ENCODE results near the gene TSPYL2.

Gene TSPYL2

DNA sequence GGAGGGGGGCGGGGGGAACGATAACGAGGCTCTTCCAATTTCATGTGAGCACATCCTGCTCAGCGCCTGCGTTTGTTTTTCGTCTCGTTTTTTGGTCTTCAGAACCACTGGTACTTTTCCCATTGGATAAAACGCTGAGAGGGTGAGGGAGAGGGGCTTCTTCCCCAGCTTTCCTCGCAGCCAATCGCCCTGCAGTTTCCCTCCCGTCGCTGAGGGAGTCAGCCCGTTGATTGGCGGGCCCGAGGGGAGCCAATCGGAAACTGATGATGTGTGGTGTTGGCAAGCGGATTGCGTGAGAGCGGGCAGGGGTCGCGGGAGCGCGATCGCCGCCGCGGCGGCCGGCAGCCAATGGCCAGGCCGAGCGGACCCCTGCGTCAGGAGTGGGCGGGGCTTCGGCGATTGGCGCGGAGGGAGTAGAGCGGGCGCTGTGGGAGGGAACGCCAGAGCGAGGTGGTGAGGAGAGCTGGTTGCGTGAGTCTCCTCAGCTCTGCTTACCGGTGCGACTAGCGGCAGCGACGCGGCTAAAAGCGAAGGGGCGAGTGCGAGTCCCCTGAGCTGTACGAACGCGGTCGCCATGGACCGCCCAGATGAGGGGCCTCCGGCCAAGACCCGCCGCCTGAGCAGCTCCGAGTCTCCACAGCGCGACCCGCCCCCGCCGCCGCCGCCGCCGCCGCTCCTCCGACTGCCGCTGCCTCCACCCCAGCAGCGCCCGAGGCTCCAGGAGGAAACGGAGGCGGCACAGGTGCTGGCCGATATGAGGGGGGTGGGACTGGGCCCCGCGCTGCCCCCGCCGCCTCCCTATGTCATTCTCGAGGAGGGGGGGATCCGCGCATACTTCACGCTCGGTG is at the start of gene TSPYL2:
Gene TSPYL2, plus strand, starts transcription at position 443 of the 848 bp plus-strand sequence. Its CDS starts 132 bp downstream, at position 575.
- in situ Hi-C loops (cut with MboI; ENCODE audit: low sequenced_read_pairs), result no loop called here

DNA sequence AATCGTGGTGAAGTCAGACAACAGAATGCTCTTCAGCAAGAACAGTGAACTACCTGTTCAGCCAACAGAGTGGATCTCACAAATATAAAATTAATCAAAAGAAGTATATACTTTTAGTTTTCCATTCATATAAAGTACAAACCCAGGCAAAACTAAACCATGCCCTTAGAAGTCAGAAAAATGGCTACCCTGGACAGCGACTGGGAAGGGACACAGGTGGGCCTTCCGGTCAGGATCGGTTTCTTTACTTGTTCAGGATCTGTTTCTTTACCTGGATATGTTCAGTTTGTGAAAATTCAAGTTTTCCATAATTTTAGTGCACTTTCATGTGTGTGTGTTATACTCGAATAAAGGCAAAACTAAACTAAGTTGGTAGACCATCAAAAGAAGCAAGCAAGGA is 46.0 kb upstream of the TSPYL2 start:
- in situ Hi-C loops (cut with MboI; ENCODE audit: low sequenced_read_pairs), result no loop called here

DNA sequence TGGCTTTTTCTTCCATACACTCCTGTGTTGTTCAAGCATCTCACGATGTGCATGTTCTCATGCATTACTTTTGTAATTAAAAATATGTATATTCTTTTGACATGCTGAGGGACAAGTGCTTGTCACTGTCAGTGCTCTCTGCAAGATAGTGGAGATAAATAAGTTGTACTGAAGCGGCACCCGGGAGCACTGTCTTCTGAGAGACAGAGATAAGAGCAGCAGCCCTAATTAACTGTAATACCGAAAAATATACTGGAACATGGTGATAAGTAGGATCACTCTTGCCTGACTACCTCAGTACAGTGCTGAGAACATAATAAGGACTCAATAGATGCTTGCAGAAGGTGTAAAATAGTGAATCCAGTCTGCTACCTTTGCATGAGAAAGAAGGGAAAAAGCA is 42.9 kb upstream of the TSPYL2 start:
- in situ Hi-C loops (cut with MboI; ENCODE audit: low sequenced_read_pairs), result no loop called here

DNA sequence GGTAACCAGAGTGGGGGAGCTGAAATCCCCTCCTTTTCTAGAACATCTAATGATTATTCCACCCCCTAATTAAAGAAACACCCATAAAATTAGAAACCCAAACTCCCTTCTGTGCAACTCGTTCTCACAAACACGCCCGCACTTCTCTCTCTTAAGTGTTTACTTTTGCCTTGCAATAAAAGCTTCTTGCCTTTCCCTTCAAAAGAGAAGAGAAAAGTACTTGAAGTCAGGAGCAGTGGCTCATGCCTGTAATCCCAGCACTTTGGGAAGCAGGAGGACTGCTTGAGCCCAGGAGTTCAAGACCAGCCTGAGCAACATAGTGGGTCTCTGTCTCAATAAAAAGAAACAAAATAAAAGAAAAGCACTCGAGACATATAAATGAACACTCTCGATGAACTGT is 37.2 kb upstream of the TSPYL2 start:
- in situ Hi-C loops (cut with MboI; ENCODE audit: low sequenced_read_pairs), result no loop called here

DNA sequence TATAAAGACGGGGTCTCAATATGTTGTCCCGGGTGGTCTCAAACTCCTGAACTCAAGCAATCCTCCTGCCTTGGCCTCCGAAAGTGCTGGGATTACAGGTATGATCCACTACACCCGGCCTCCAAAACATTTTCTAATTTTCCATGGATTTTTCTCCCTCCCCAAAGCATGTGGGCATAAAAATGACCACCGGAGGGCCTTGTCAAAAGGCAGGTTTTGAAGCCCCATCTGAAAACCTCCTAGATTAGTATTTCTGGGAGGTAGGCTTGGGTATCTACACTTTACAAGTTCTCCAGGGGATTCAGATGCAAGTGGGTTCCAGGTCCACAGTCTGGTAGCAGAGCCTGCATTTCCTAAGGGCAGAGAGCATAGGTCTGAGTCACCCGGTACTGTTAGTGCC is 34.9 kb upstream of the TSPYL2 start:
- in situ Hi-C loops (cut with MboI; ENCODE audit: low sequenced_read_pairs), result no loop called here

- in situ Hi-C loops (cut with MboI; ENCODE audit: low sequenced_read_pairs), result no loop called here
Measured at GRCh38 chrX:53048169-53049126, 33.7 kb upstream of the TSPYL2 start, which contains the start of gene GPR173. Gene GPR173, plus strand, starts transcription at chrX:53048789. Its CDS starts 27,833 bp downstream, at chrX:53076622.

GRCh38 chrX:53049127-53049517 is 33.0 kb upstream of the TSPYL2 start:
- in situ Hi-C loops (cut with MboI; ENCODE audit: low sequenced_read_pairs), result no loop called here

DNA sequence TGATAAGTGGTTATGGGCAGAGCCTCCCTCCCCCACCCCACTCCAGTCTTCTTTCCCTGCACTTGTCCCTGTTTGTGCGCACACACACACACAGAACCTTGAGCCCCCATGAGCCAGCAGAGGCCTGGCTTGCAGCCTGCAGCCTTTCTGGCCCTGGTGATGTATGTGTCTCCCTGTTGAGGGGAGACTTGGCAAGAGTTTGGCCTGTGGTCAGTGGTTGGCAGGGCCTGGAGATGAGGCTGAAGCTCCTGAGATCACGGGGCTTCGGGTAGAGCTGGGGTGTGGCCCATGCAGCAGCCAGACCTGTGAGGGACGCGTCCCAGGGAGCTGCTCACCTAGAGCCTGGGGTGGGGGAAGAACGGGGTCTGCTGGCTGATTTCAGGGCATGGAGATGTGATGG is 31.3 kb upstream of the TSPYL2 start:
- in situ Hi-C loops (cut with MboI; ENCODE audit: low sequenced_read_pairs), result no loop called here

DNA sequence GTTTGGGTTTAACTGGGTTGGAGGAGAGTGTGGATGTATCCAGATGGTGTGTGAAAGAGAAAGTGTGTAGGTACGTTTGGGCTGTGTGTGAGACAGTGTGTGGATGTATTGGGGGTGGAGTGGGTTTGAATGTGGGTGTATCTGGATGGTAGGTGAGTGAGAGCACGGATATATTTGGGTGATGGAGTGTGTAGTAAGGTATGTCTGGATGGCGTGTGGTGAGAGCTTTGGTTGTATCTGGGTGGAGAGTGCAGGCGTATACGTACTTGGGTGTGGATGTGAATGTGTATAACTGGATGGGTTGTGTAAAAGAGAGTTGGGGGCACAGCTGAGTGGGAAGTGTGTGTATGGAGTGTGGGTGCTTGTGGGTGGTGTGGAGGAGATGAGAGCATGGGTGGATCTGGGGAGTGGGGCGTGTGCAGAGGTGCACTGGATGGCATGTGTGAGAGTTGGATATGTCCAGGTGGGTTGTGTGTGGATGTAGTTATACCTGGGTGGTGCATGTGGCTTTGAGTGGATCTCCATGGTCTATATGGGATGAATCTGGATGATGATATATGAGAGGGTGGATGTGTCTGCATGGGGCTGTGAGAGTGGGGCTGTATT is 26.8 kb upstream of the TSPYL2 start:
- in situ Hi-C loops (cut with MboI; ENCODE audit: low sequenced_read_pairs), result no loop called here

DNA sequence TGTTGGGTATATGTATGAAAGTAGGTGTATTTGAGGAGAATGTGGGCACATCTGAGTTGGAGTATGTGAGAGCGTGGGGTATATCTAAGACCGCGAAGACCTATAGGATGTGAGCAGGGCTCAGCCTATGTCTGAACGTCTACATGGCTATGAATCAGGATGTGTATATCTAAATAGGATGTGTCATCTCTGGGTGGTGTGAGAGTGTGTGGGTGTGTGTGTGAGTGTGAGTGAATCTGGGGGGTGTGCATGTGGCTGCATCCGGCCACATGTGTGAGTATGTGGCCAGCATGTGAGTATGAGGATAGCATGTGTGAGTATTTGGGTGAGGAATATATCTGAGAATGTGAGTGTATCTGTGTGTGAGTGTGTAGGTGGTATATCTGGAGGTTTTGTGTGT is 25.9 kb upstream of the TSPYL2 start:
- in situ Hi-C loops (cut with MboI; ENCODE audit: low sequenced_read_pairs), result no loop called here

- in situ Hi-C loops (cut with MboI; ENCODE audit: low sequenced_read_pairs), result no loop called here
Measured at GRCh38 chrX:53065104-53065503, 17.1 kb upstream of the TSPYL2 start.

DNA sequence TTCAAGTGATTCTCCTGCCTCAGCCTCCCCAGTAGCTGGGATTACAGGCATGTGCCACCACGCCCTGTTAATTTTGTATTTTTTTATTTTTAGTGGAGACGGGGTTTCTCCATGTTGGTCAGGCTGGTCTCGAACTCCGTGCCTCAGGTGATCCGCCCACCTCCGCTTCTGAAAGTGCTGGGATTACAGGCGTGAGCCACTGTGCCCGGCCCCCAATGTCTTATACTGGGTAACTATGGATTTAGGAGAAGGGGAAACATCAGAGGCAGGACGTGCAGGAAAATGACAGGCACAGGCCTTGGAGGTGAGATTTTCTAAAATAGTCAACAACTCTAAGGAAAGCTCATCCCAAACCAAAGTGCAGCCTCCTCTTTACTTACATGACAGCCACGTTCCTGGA is 11.1 kb upstream of the TSPYL2 start:
- in situ Hi-C loops (cut with MboI; ENCODE audit: low sequenced_read_pairs), result no loop called here

GRCh38 chrX:53071604-53072417 is 10.4 kb upstream of the TSPYL2 start:
- in situ Hi-C loops (cut with MboI; ENCODE audit: low sequenced_read_pairs), result no loop called here

GRCh38 chrX:53072418-53073114 is 9.6 kb upstream of the TSPYL2 start:
- in situ Hi-C loops (cut with MboI; ENCODE audit: low sequenced_read_pairs), result no loop called here

- in situ Hi-C loops (cut with MboI; ENCODE audit: low sequenced_read_pairs), result no loop called here
Measured at GRCh38 chrX:53073115-53073586, 9.0 kb upstream of the TSPYL2 start.

- in situ Hi-C loops (cut with MboI; ENCODE audit: low sequenced_read_pairs), result no loop called here
Measured at GRCh38 chrX:53075011-53075410, 7.2 kb upstream of the TSPYL2 start.

GRCh38 chrX:53076671-53077070 is 5.5 kb upstream of the TSPYL2 start:
- in situ Hi-C loops (cut with MboI; ENCODE audit: low sequenced_read_pairs), result no loop called here

- in situ Hi-C loops (cut with MboI; ENCODE audit: low sequenced_read_pairs), result no loop called here
Measured at GRCh38 chrX:53077207-53078197, 4.7 kb upstream of the TSPYL2 start.
